ENCODE data around the gene SLC5A1.
"Not testable (repeated sequence)": the region's sequence is repeated elsewhere in the genome, so short reads cannot be mapped to it uniquely, and the experiment has no call there.

The SLC5A1 gene

DNA sequence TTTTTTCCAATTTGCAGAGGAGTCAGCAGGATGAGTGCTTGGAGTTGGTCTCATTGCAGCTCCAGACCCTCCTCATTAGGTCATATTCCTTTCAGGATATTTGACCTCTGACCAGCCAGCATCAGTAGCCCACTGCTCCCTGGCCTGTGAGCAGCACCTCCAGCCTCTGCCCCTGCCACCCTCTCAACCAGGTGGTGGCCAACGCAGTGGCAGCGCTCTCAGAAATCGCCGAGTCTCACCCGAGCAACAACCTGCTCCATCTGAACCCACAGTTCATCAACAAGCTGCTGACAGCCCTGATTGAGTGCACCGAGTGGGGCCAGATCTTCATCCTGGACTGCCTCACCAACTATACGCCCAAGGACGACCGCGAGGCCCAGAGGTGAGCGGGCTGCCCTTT is 89.1 kb downstream of the SLC5A1 start:
- DNase-seq (ENCODE audit: low read depth) = no peak
- TF ChIP-seq, protein P1, sequence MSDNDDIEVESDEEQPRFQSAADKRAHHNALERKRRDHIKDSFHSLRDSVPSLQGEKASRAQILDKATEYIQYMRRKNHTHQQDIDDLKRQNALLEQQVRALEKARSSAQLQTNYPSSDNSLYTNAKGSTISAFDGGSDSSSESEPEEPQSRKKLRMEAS (IDR thresholded peaks at IDR 0.05; ENCODE audit: low read depth, low read length) = no peak
- no peak for TF ChIP-seq MYC (IDR thresholded peaks at IDR 0.05; ENCODE audit: low read depth, low read length)
- TF ChIP-seq POLR2A (IDR thresholded peaks at IDR 0.05; ENCODE audit: extremely low read depth, insufficient read length) = no peak
- TF ChIP-seq, protein P2, sequence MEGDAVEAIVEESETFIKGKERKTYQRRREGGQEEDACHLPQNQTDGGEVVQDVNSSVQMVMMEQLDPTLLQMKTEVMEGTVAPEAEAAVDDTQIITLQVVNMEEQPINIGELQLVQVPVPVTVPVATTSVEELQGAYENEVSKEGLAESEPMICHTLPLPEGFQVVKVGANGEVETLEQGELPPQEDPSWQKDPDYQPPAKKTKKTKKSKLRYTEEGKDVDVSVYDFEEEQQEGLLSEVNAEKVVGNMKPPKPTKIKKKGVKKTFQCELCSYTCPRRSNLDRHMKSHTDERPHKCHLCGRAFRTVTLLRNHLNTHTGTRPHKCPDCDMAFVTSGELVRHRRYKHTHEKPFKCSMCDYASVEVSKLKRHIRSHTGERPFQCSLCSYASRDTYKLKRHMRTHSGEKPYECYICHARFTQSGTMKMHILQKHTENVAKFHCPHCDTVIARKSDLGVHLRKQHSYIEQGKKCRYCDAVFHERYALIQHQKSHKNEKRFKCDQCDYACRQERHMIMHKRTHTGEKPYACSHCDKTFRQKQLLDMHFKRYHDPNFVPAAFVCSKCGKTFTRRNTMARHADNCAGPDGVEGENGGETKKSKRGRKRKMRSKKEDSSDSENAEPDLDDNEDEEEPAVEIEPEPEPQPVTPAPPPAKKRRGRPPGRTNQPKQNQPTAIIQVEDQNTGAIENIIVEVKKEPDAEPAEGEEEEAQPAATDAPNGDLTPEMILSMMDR (IDR thresholded peaks at IDR 0.05; ENCODE audit: low read depth, low read length) = no peak
- H3K4me3 ChIP-seq (ENCODE audit: low read depth, low read length) = no peak overlapping the region

- TF ChIP-seq, protein P1 (IDR thresholded peaks at IDR 0.05; ENCODE audit: low read depth, low read length) = no peak
- TF ChIP-seq POLR2A (IDR thresholded peaks at IDR 0.05; ENCODE audit: extremely low read depth, insufficient read length) (no peak), MYC (IDR thresholded peaks at IDR 0.05; ENCODE audit: low read depth, low read length) (no peak)
- TF ChIP-seq, protein P2 (IDR thresholded peaks at IDR 0.05; ENCODE audit: low read depth, low read length) = no peak
- DNase-seq (ENCODE audit: low read depth) = no peak
- H3K4me3 ChIP-seq (ENCODE audit: low read depth, low read length) = no peak overlapping the region
These were observed 89.7 kb downstream of the SLC5A1 start for GRCh38 chr22:32132783-32133182.

- not testable (repeated sequence) for DNase-seq (ENCODE audit: low read depth)
These were observed 91.7 kb downstream of the SLC5A1 start for GRCh38 chr22:32134796-32135195.

GRCh38 chr22:32135958-32136357 is 92.9 kb downstream of the SLC5A1 start:
- not testable (repeated sequence) for H3K4me3 ChIP-seq (ENCODE audit: low read depth, low read length); DNase-seq (ENCODE audit: low read depth)

More at GRCh38 chr22:32134796-32135195, 91.7 kb downstream of the SLC5A1 start:
- not testable (repeated sequence) for H3K4me3 ChIP-seq (ENCODE audit: low read depth, low read length)

GRCh38 chr22:32136881-32137280 is 93.8 kb downstream of the SLC5A1 start:
- H3K4me3 ChIP-seq (ENCODE audit: low read depth, low read length); DNase-seq (ENCODE audit: low read depth): not testable (repeated sequence)

DNA sequence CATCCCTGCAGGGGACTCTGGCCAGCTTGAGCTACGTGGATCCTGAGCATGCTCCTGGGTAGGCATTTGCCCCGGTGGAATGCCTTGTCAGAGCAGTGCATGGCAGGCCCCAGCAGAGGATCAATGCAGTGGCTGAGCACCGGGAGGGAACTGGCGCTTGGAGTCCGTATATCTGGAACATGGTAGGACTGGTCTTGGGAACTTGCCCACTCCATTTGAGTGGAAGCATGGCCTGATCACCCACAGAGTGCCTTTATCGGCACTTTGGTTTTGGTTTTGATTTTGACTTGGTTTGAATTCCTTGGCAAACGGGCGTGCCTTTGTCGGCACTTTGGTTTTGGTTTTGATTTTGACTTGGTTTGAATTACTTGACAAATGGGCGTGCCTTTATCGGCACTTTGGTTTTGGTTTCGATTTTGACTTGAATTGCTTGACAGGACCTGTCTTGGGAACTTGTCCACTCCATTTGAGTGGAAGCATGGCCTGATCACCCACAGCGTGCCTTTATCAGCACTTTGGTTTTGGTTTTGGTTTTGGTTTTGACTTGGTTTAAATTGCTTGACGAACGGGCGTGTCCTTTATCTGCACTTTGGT is 94.8 kb downstream of the SLC5A1 start:
- peak overlapping the region; percentile 77 for H3K4me3 ChIP-seq (ENCODE audit: low read depth, low read length)
- DNase-seq (ENCODE audit: low read depth) = peak; percentile 72

DNA sequence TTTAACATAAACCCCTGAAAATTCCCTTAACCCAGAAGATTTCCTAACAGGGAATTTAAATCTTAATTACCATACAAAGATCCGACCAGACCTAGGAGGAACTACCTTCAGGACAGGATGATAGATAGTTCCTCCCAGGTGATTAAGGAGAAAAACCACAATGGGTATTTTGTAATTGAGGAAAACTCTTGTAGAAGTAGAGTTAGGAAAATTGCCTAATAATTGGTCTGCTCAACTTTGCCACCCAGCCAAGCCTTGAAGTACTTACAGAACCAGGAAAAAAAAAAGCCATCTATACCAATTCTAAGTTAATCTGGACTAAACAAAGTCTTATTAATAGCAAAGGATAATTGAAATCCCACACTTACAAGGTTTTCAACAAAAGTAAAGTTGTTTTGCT is 95.5 kb downstream of the SLC5A1 start:
- H3K4me3 ChIP-seq (ENCODE audit: low read depth, low read length) = peak overlapping the region; percentile 77
- DNase-seq (ENCODE audit: low read depth) = not testable (repeated sequence)

DNA sequence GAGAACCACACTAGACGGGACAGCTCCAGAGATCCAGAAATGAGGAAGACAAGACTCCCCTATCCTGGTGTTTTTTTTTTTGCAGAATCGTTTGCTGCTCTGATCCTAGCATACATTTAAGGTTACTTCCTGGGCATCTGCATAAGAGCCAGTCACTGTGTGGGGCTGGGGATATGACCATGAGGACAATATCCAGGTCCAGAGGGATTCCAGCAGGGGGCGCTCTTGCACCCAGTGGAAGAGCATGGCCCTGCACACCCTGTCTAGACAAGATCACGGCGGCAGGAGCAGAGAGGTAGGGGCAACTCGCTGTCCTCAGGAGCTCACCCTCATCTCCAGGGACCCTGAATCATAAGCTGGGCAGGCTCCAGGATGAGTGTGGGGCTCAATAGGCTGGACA is 97.6 kb downstream of the SLC5A1 start:
- TF ChIP-seq, protein P2 (IDR thresholded peaks at IDR 0.05; ENCODE audit: low read depth, low read length) = peak; percentile 30
- not testable (repeated sequence) for H3K4me3 ChIP-seq (ENCODE audit: low read depth, low read length)
- peak; percentile 60 for DNase-seq (ENCODE audit: low read depth)

GRCh38 chr22:32142600-32142999 is 99.5 kb downstream of the SLC5A1 start:
- no peak for DNase-seq (ENCODE audit: low read depth)
- TF ChIP-seq MYC (IDR thresholded peaks at IDR 0.05; ENCODE audit: low read depth, low read length) (no peak), POLR2A (IDR thresholded peaks at IDR 0.05; ENCODE audit: extremely low read depth, insufficient read length) (no peak)
- TF ChIP-seq, protein P1 (IDR thresholded peaks at IDR 0.05; ENCODE audit: low read depth, low read length) = no peak
- TF ChIP-seq, protein P2 (IDR thresholded peaks at IDR 0.05; ENCODE audit: low read depth, low read length) = no peak
- no peak overlapping the region for H3K4me3 ChIP-seq (ENCODE audit: low read depth, low read length)

Data from NB4 (cell line).